Body of pancreas (tissue), 4 donors: Measurements from ENCODE around the gene DMD.

Experiments used
- POLR2A ChIP-seq, 3 donors: fragments of 450-650 bp; IDR thresholded peaks; one replicate each; pipeline ENCODE4 v1.6.1; 2016; ENCODE audit warnings: antibody characterized with exemption in 3 of 3, mild to moderate bottlenecking in 2 of 3
- TF ChIP-seq, protein P1 (sequence below), 7 experiments: fragments of 450-650 bp in 4 of 7; fragments of 200-600 bp in 3 of 7; sonication (generic) in 3 of 7; IDR thresholded peaks; one replicate each; pipeline ENCODE4 v1.5.1; 2016 to 2019; ENCODE audit warnings: antibody characterized with exemption in 7 of 7

DNA sequence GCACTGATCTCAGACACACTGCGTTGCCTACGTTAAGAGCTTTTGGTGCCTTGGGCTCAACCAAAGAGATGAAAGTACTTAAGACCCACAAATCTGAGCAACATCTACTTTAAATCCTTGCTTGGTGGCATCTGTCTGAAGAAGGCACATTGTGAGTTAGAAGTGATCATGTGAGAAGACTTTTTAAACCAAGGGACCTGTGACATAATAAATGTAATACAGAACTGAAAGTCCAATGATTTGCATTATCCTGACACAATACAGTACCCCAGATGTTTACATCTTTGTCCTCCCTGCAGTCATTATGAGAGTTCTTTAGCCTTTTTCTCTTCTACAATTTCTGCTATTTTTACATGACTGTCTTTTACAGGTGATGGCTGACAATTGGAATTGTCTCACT, 2042.8 kb downstream of the DMD start:
- TF ChIP-seq, protein P1, sequence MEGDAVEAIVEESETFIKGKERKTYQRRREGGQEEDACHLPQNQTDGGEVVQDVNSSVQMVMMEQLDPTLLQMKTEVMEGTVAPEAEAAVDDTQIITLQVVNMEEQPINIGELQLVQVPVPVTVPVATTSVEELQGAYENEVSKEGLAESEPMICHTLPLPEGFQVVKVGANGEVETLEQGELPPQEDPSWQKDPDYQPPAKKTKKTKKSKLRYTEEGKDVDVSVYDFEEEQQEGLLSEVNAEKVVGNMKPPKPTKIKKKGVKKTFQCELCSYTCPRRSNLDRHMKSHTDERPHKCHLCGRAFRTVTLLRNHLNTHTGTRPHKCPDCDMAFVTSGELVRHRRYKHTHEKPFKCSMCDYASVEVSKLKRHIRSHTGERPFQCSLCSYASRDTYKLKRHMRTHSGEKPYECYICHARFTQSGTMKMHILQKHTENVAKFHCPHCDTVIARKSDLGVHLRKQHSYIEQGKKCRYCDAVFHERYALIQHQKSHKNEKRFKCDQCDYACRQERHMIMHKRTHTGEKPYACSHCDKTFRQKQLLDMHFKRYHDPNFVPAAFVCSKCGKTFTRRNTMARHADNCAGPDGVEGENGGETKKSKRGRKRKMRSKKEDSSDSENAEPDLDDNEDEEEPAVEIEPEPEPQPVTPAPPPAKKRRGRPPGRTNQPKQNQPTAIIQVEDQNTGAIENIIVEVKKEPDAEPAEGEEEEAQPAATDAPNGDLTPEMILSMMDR (IDR thresholded peaks at IDR 0.05): no peak
- TF ChIP-seq POLR2A (IDR thresholded peaks at IDR 0.05): no peak
